CD4-positive, CD25-positive, alpha-beta regulatory T cell (primary cell): ENCODE measurements around the gene GDPD4. TPM values are rescaled to one million over a fixed set of nuclear protein-coding genes. Genes with fewer than 3 reads are reported as not detected.

ENCODE experiments used
- ATAC-seq, 2 donors: fragments of 150-1000 bp; cut with Tn5 transposase; one replicate each; pipeline ENCODE4 v1.10.0; 2021; ENCODE audit warnings: low read depth in 2 of 2, moderate number of reproducible peaks in 2 of 2, moderate library complexity in 1 of 2
- DNase-seq, 3 donors: peaks; one replicate each; pipeline versions ENCODE4 v3.0.0 to v3.0.0-alpha.2; 2012 to 2022; ENCODE audit warnings: mixed read lengths in 1 of 3
- H3K27ac ChIP-seq: one replicate; pipeline ENCODE4 v1.7.0; 2013; ENCODE audit warnings: mild to moderate bottlenecking, low read length; ENCODE audit not compliant: insufficient read depth, poor library complexity, severe bottlenecking
- H3K27me3 ChIP-seq: one replicate; pipeline ENCODE4 v1.7.0; 2013; ENCODE audit warnings: low read length; ENCODE audit not compliant: control insufficient read depth, insufficient read depth
- H3K36me3 ChIP-seq: one replicate; pipeline ENCODE4 v1.7.0; 2013; ENCODE audit warnings: mild to moderate bottlenecking, low read length, moderate library complexity; ENCODE audit not compliant: control insufficient read depth, insufficient read depth
- H3K4me1 ChIP-seq: 2 replicates; pipeline ENCODE4 v1.7.0; 2013; ENCODE audit warnings: mild to moderate bottlenecking, low read length; ENCODE audit not compliant: insufficient read depth, control insufficient read depth, poor library complexity, severe bottlenecking
- H3K4me3 ChIP-seq: one replicate; pipeline ENCODE4 v1.7.0; 2013; ENCODE audit warnings: low read depth, mild to moderate bottlenecking, low read length, moderate library complexity
- H3K9me3 ChIP-seq, 2 experiments: 1 replicate in 1 of 2; 2 replicates in 1 of 2; pipeline ENCODE4 v1.7.0; 2013; ENCODE audit warnings: low read length in 2 of 2, mild to moderate bottlenecking in 1 of 2, moderate library complexity in 1 of 2; ENCODE audit not compliant: control insufficient read depth in 2 of 2
- H3K27ac Mint-ChIP-seq, 3 donors: one replicate each; pipeline ENCODE4 v1.8.0; 2020 to 2022; ENCODE audit warnings: mild to moderate bottlenecking in 3 of 3, mixed read lengths in 3 of 3, moderate library complexity in 2 of 3
- H3K27me3 Mint-ChIP-seq: one replicate; pipeline ENCODE4 v1.8.0; 2022; ENCODE audit warnings: mild to moderate bottlenecking, mixed read lengths
- H3K36me3 Mint-ChIP-seq: one replicate; pipeline ENCODE4 v1.8.0; 2020; ENCODE audit warnings: mixed read lengths
- H3K4me1 Mint-ChIP-seq, 4 donors: one replicate each; pipeline ENCODE4 v1.8.0; 2020 to 2022; ENCODE audit warnings: mixed read lengths in 4 of 4, mild to moderate bottlenecking in 1 of 4
- H3K4me3 Mint-ChIP-seq, 4 donors: one replicate each; pipeline ENCODE4 v1.8.0; 2020 to 2022; ENCODE audit warnings: mild to moderate bottlenecking in 4 of 4, mixed read lengths in 4 of 4, moderate library complexity in 3 of 4
- H3K9me3 Mint-ChIP-seq, 7 donors: one replicate each; pipeline ENCODE4 v1.8.0; 2020 to 2022; ENCODE audit warnings: mixed read lengths in 7 of 7, mild to moderate bottlenecking in 3 of 7, moderate library complexity in 2 of 7
- polyA plus RNA-seq, 4 donors: library from polyadenylated mRNA; unstranded; fragments of 300-500 nt; fragmentation: Illumina TruSeq; gene quantifications; one replicate each; pipeline ENCODE4 v1.2.3, GENCODE V29; 2021
- total RNA-seq: library from RNA; stranded (reverse); gene quantifications from one replicate; pipeline ENCODE4 v1.2.3, GENCODE V29; 2022

Gene GDPD4
- total and polyA plus RNA-seq, 5 donors from 2014 or later: not detected

GRCh38 chr11:77176996-77177395 is 124.5 kb downstream of the GDPD4 start:
- DNase-seq (no peak), ATAC-seq (no peak)
- H3K4me1 Mint-ChIP-seq: no peaks in the 10 kb centered on the region
- H3K36me3 ChIP-seq: no peaks in the 10 kb centered on the region
- H3K9me3 ChIP-seq: no peaks in the 10 kb centered on the region
- H3K4me3 Mint-ChIP-seq: no peak overlapping the region
- H3K27me3 Mint-ChIP-seq: no peaks in the 10 kb centered on the region
- peaks cover 0 to 3% (median 0%) of the 10 kb centered on the region in 7 donors for H3K9me3 Mint-ChIP-seq
- no peak overlapping the region for H3K4me3 ChIP-seq
- no peak overlapping the region for H3K27ac ChIP-seq
- no peaks in the 10 kb centered on the region for H3K36me3 Mint-ChIP-seq
- no peaks in the 10 kb centered on the region for H3K27me3 ChIP-seq
- H3K27ac Mint-ChIP-seq: peak overlapping the region in 1 of 3 donors; percentile 58
- H3K4me1 ChIP-seq: no peaks in the 10 kb centered on the region

GRCh38 chr11:77175869-77176539 is 125.5 kb downstream of the GDPD4 start:
- peak overlapping the region in 1 of 3 donors; percentile 58 for H3K27ac Mint-ChIP-seq
- no peak overlapping the region for H3K4me3 Mint-ChIP-seq
- no peaks in the 10 kb centered on the region for H3K4me1 ChIP-seq
- no peak overlapping the region for H3K27ac ChIP-seq
- no peaks in the 10 kb centered on the region for H3K27me3 Mint-ChIP-seq
- no peaks in the 10 kb centered on the region for H3K9me3 ChIP-seq
- no peaks in the 10 kb centered on the region for H3K27me3 ChIP-seq
- ATAC-seq: peak in 1 of 2 donors; percentile 13
- no peaks in the 10 kb centered on the region for H3K4me1 Mint-ChIP-seq
- DNase-seq: no peak
- H3K9me3 Mint-ChIP-seq: peaks cover 0 to 3% (median 0%) of the 10 kb centered on the region in 7 donors
- no peak overlapping the region for H3K4me3 ChIP-seq
- no peaks in the 10 kb centered on the region for H3K36me3 Mint-ChIP-seq
- no peaks in the 10 kb centered on the region for H3K36me3 ChIP-seq

GRCh38 chr11:77175021-77175842 is 126.3 kb downstream of the GDPD4 start:
- Histone ChIP-seq H3K36me3 (no peaks in the 10 kb centered on the region), H3K4me3 (no peak overlapping the region), H3K27me3 (no peaks in the 10 kb centered on the region), H3K9me3 (no peaks in the 10 kb centered on the region), H3K27ac (no peak overlapping the region), H3K4me1 (no peaks in the 10 kb centered on the region)
- DNase-seq (no peak), ATAC-seq (no peak)
- H3K4me3 Mint-ChIP-seq: no peak overlapping the region
- no peaks in the 10 kb centered on the region for H3K27me3 Mint-ChIP-seq
- no peaks in the 10 kb centered on the region for H3K4me1 Mint-ChIP-seq
- peaks cover 0 to 3% (median 0%) of the 10 kb centered on the region in 7 donors for H3K9me3 Mint-ChIP-seq
- H3K36me3 Mint-ChIP-seq: no peaks in the 10 kb centered on the region
- no peak overlapping the region for H3K27ac Mint-ChIP-seq

- no peak overlapping the region for H3K4me3 Mint-ChIP-seq
- no peaks in the 10 kb centered on the region for H3K9me3 ChIP-seq
- H3K27me3 Mint-ChIP-seq: no peaks in the 10 kb centered on the region
- no peaks in the 10 kb centered on the region for H3K27me3 ChIP-seq
- no peak overlapping the region for H3K27ac Mint-ChIP-seq
- no peak for ATAC-seq
- no peaks in the 10 kb centered on the region for H3K4me1 ChIP-seq
- H3K27ac ChIP-seq: no peak overlapping the region
- no peaks in the 10 kb centered on the region for H3K4me1 Mint-ChIP-seq
- H3K4me3 ChIP-seq: no peak overlapping the region
- no peaks in the 10 kb centered on the region for H3K36me3 ChIP-seq
- H3K36me3 Mint-ChIP-seq: no peaks in the 10 kb centered on the region
- no peak for DNase-seq
- H3K9me3 Mint-ChIP-seq: peaks cover 0 to 3% (median 0%) of the 10 kb centered on the region in 7 donors
Observed at GRCh38 chr11:77174559-77174958, 126.9 kb downstream of the GDPD4 start.

GRCh38 chr11:77173494-77173893 is 128.0 kb downstream of the GDPD4 start:
- Mint-ChIP-seq H3K4me3 (no peak overlapping the region), H3K4me1 (no peaks in the 10 kb centered on the region), H3K27ac (no peak overlapping the region), H3K36me3 (no peaks in the 10 kb centered on the region), H3K27me3 (no peaks in the 10 kb centered on the region), H3K9me3 (peaks cover 0 to 3% (median 0%) of the 10 kb centered on the region in 7 donors)
- H3K4me1 ChIP-seq: no peaks in the 10 kb centered on the region
- DNase-seq (no peak), ATAC-seq (no peak)
- H3K27ac ChIP-seq: no peak overlapping the region
- no peaks in the 10 kb centered on the region for H3K9me3 ChIP-seq
- H3K27me3 ChIP-seq: no peaks in the 10 kb centered on the region
- no peak overlapping the region for H3K4me3 ChIP-seq
- H3K36me3 ChIP-seq: no peaks in the 10 kb centered on the region

- DNase-seq (no peak), ATAC-seq (no peak)
- Histone ChIP-seq H3K36me3 (no peaks in the 10 kb centered on the region), H3K27me3 (no peaks in the 10 kb centered on the region), H3K9me3 (no peaks in the 10 kb centered on the region), H3K4me1 (no peaks in the 10 kb centered on the region), H3K4me3 (no peak overlapping the region), H3K27ac (no peak overlapping the region)
- Mint-ChIP-seq H3K27ac (no peak overlapping the region), H3K36me3 (no peaks in the 10 kb centered on the region), H3K27me3 (no peaks in the 10 kb centered on the region), H3K9me3 (no peaks in the 10 kb centered on the region), H3K4me3 (no peak overlapping the region), H3K4me1 (no peaks in the 10 kb centered on the region)
Observed at GRCh38 chr11:77172666-77172982, 128.9 kb downstream of the GDPD4 start.

- Histone ChIP-seq H3K27ac (no peak overlapping the region), H3K4me3 (no peak overlapping the region), H3K4me1 (no peaks in the 10 kb centered on the region), H3K36me3 (no peaks in the 10 kb centered on the region), H3K27me3 (no peaks in the 10 kb centered on the region), H3K9me3 (no peaks in the 10 kb centered on the region)
- H3K9me3 Mint-ChIP-seq: no peaks in the 10 kb centered on the region
- no peak for DNase-seq
- H3K4me1 Mint-ChIP-seq: no peaks in the 10 kb centered on the region
- H3K4me3 Mint-ChIP-seq: no peak overlapping the region
- no peaks in the 10 kb centered on the region for H3K36me3 Mint-ChIP-seq
- no peak for ATAC-seq
- H3K27me3 Mint-ChIP-seq: no peaks in the 10 kb centered on the region
- H3K27ac Mint-ChIP-seq: no peak overlapping the region
Observed at GRCh38 chr11:77171885-77172665, 129.4 kb downstream of the GDPD4 start.
